GM21786 (cell line): ENCODE results near the gene ZNF865.
A peak's percentile ranks its signal among the peaks of the same experiment; 100 is the strongest.

ENCODE experiments used
- ATAC-seq: cut with Tn5 transposase; IDR thresholded peaks from one replicate; pipeline ENCODE4 v1.9.1; 2021; ENCODE audit not compliant: unreplicated experiment

Gene ZNF865

GRCh38 chr19:55644191-55644833 lies 38.9 kb downstream of the ZNF865 start:
- ATAC-seq = no peak

GRCh38 chr19:55644842-55645511 lies 39.5 kb downstream of the ZNF865 start:
- ATAC-seq = no peak

- no peak for ATAC-seq
Measured at GRCh38 chr19:55645512-55645881, 40.0 kb downstream of the ZNF865 start.

- no peak for ATAC-seq
Measured at GRCh38 chr19:55646889-55647731, 41.7 kb downstream of the ZNF865 start.

GRCh38 chr19:55647732-55648584 lies 42.5 kb downstream of the ZNF865 start, which contains the start of gene CCDC106:
Gene CCDC106, plus strand, starts transcription at chr19:55648212. Its CDS starts 835 bp downstream, at chr19:55649047.
- peak; percentile 41 for ATAC-seq

- ATAC-seq = no peak
Measured at GRCh38 chr19:55648585-55649267, 43.3 kb downstream of the ZNF865 start.

GRCh38 chr19:55649268-55650125 lies 44.0 kb downstream of the ZNF865 start:
- ATAC-seq = no peak

- no peak for ATAC-seq
Measured at GRCh38 chr19:55650126-55650557, 44.7 kb downstream of the ZNF865 start.

GRCh38 chr19:55650602-55651230 lies 45.3 kb downstream of the ZNF865 start:
- ATAC-seq = no peak

GRCh38 chr19:55651236-55651635 lies 45.8 kb downstream of the ZNF865 start:
- ATAC-seq = no peak

- no peak for ATAC-seq
Measured at GRCh38 chr19:55652311-55653128, 47.1 kb downstream of the ZNF865 start.

GRCh38 chr19:55653651-55654322 lies 48.3 kb downstream of the ZNF865 start:
- peak; percentile 31 for ATAC-seq

GRCh38 chr19:55654323-55654867 lies 48.9 kb downstream of the ZNF865 start:
- peak; percentile 52 for ATAC-seq

- ATAC-seq = peak; percentile 32
Measured at GRCh38 chr19:55654868-55655647, 49.6 kb downstream of the ZNF865 start, which contains the start of gene U2AF2. Gene U2AF2, plus strand, starts transcription at chr19:55655035. Its CDS starts 70 bp downstream, at chr19:55655105.

GRCh38 chr19:55655648-55656040 lies 50.2 kb downstream of the ZNF865 start:
- ATAC-seq = no peak

- ATAC-seq = no peak
Measured at GRCh38 chr19:55656552-55656951, 51.1 kb downstream of the ZNF865 start.
